Measurements from ENCODE around the gene PTPRM. TPM values are rescaled to one million over a fixed set of nuclear protein-coding genes. Genes with fewer than 3 reads are reported as not detected.

PTPRM gene
- total and polyA plus RNA-seq, 4 donors, result 9.2 to 23.0 (median 12.7) TPM

DNA sequence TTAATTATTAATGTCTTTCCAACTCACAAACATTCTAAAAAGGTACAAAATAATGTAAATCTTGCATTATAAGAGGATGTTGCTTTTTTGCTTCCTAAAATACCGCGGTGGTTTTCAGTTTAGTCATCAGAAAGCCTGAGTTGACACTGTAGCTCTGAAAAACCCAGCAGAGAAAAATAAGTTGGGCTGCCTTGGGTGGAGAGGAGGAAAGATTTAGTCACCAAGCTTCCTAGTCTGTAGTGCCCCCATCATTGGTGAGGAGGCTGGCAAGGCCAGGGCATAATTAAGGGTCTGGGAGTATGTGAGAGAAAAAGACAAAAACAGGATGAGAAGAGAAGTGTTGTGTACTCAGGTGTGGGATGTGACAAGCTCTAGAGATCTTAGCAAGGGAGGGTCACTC lies 5.7 kb downstream of the PTPRM start (continued):
- TF ChIP-seq NR2F2 (IDR thresholded peaks at IDR 0.05) (no peak), HNF4G (IDR thresholded peaks at IDR 0.05) (no peak), RXRA (IDR thresholded peaks at IDR 0.05) (no peak), SP1 (IDR thresholded peaks at IDR 0.05) (no peak), FOXA1 (IDR thresholded peaks at IDR 0.05) (no peak), FOXA2 (IDR thresholded peaks at IDR 0.05) (no peak), GABPA (IDR thresholded peaks at IDR 0.05 in 1 of 2, conservative IDR thresholded peaks at IDR 0.05 in 1 of 2) (no peak)
- TF ChIP-seq, protein P1, sequence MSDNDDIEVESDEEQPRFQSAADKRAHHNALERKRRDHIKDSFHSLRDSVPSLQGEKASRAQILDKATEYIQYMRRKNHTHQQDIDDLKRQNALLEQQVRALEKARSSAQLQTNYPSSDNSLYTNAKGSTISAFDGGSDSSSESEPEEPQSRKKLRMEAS (IDR thresholded peaks at IDR 0.05), result no peak
- TF ChIP-seq, protein P2, sequence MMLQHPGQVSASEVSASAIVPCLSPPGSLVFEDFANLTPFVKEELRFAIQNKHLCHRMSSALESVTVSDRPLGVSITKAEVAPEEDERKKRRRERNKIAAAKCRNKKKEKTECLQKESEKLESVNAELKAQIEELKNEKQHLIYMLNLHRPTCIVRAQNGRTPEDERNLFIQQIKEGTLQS (IDR thresholded peaks at IDR 0.05), result no peak

DNA sequence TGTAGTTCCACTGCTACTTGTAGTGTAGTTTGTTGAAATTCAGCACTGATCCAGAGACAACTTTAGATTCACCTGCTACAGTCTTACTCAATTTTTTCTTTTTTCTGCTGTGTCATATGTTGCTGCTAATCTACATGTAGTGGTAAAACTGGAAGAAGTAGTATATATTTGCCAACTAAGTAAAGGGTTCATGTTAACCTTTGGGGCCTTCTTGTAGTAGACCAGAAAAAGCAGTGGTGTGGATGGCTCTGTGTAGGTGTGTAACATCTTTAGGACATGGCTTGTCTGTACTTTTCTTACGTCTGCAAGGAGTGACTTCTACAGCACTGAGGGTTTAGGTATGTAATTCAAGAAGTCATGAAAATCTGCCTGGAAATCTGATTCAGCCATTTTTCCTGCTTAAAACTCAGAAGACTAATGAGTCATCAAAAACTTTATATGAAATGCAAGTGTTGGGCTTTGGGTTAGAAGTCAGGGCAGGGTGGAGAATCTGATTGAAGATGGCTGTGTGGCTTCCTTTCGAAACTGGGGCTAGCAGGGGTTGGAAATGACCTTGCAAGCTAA lies 8.4 kb downstream of the PTPRM start:
- no peak for DNase-seq (ENCODE audit: low spot score)
- no peaks in the 10 kb centered on the region for H3K9me3 ChIP-seq (ENCODE audit: control insufficient read depth in 4 of 4, low read length in 3 of 4)
- H3K36me3 ChIP-seq (ENCODE audit: control insufficient read depth in 4 of 4, insufficient read depth in 3 of 4, low read depth in 1 of 4, low read length in 3 of 4), result no peaks in the 10 kb centered on the region
- no peak overlapping the region for H3K9ac ChIP-seq (ENCODE audit: low read depth in 1 of 2, low read length in 2 of 2)
- no peaks in the 10 kb centered on the region for H3K27me3 ChIP-seq (ENCODE audit: control insufficient read depth in 4 of 4, insufficient read depth in 4 of 4, low read length in 3 of 4)
- H3K4me1 ChIP-seq (ENCODE audit: control insufficient read depth in 4 of 4, insufficient read depth in 4 of 4, low read length in 3 of 4), result no peaks in the 10 kb centered on the region
- no peak overlapping the region for H3K27ac ChIP-seq (ENCODE audit: low read depth in 1 of 2, low read length in 2 of 2)
- H3K4me3 ChIP-seq (ENCODE audit: low read depth in 1 of 3, low read length in 3 of 3), result no peak overlapping the region
- 87% methylated on average over 2 of the region's 2 CpGs for WGBS
- no peak for TF ChIP-seq FOXA1 (IDR thresholded peaks at IDR 0.05)
- TF ChIP-seq NR2F2 (IDR thresholded peaks at IDR 0.05), result no peak
- no peak for TF ChIP-seq HNF4A (conservative IDR thresholded peaks at IDR 0.05)
- TF ChIP-seq, protein P2 (IDR thresholded peaks at IDR 0.05), result no peak
- TF ChIP-seq, protein P3, sequence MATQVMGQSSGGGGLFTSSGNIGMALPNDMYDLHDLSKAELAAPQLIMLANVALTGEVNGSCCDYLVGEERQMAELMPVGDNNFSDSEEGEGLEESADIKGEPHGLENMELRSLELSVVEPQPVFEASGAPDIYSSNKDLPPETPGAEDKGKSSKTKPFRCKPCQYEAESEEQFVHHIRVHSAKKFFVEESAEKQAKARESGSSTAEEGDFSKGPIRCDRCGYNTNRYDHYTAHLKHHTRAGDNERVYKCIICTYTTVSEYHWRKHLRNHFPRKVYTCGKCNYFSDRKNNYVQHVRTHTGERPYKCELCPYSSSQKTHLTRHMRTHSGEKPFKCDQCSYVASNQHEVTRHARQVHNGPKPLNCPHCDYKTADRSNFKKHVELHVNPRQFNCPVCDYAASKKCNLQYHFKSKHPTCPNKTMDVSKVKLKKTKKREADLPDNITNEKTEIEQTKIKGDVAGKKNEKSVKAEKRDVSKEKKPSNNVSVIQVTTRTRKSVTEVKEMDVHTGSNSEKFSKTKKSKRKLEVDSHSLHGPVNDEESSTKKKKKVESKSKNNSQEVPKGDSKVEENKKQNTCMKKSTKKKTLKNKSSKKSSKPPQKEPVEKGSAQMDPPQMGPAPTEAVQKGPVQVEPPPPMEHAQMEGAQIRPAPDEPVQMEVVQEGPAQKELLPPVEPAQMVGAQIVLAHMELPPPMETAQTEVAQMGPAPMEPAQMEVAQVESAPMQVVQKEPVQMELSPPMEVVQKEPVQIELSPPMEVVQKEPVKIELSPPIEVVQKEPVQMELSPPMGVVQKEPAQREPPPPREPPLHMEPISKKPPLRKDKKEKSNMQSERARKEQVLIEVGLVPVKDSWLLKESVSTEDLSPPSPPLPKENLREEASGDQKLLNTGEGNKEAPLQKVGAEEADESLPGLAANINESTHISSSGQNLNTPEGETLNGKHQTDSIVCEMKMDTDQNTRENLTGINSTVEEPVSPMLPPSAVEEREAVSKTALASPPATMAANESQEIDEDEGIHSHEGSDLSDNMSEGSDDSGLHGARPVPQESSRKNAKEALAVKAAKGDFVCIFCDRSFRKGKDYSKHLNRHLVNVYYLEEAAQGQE (IDR thresholded peaks at IDR 0.05), result no peak

DNA sequence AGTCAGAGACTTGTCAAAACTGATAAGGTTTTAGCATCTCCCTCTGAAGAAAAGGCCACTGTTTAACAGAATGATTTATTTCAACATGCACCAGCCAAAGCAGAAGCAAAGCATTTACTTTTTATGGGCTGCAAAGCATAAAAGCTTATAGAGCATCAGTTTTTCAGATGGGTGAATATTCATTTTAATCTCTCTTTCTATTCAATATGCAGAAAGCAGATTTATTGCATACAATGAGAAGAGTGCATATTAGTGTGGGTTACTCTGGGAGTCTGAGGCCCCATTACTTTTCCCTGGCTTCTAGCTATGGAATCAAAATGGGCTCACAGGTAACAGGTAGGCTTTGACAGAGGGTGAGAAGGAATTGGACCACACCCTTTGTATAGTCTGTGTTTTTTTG lies 9.0 kb downstream of the PTPRM start:
- Histone ChIP-seq H3K4me1 (ENCODE audit: control insufficient read depth in 4 of 4, insufficient read depth in 4 of 4, low read length in 3 of 4) (no peaks in the 10 kb centered on the region), H3K27me3 (ENCODE audit: control insufficient read depth in 4 of 4, insufficient read depth in 4 of 4, low read length in 3 of 4) (no peaks in the 10 kb centered on the region), H3K9ac (ENCODE audit: low read depth in 1 of 2, low read length in 2 of 2) (no peak overlapping the region), H3K36me3 (ENCODE audit: control insufficient read depth in 4 of 4, insufficient read depth in 3 of 4, low read depth in 1 of 4, low read length in 3 of 4) (no peaks in the 10 kb centered on the region), H3K4me3 (ENCODE audit: low read depth in 1 of 3, low read length in 3 of 3) (no peak overlapping the region), H3K27ac (ENCODE audit: low read depth in 1 of 2, low read length in 2 of 2) (no peak overlapping the region), H3K9me3 (ENCODE audit: control insufficient read depth in 4 of 4, low read length in 3 of 4) (no peaks in the 10 kb centered on the region)
- TF ChIP-seq EGR1 (IDR thresholded peaks at IDR 0.05; ENCODE audit: low read depth in 2 of 2) (no peak), NR2F2 (IDR thresholded peaks at IDR 0.05) (no peak), HNF4G (IDR thresholded peaks at IDR 0.05) (no peak), TAF1 (conservative IDR thresholded peaks at IDR 0.05) (no peak), FOXA1 (IDR thresholded peaks at IDR 0.05) (no peak), GABPA (IDR thresholded peaks at IDR 0.05 in 1 of 2, conservative IDR thresholded peaks at IDR 0.05 in 1 of 2) (no peak), HNF4A (conservative IDR thresholded peaks at IDR 0.05) (no peak), YY1 (IDR thresholded peaks at IDR 0.05) (no peak), RXRA (IDR thresholded peaks at IDR 0.05) (no peak), JUND (IDR thresholded peaks at IDR 0.05) (no peak), SP1 (IDR thresholded peaks at IDR 0.05) (no peak)
- TF ChIP-seq, protein P1 (IDR thresholded peaks at IDR 0.05), result no peak
- TF ChIP-seq, protein P4, sequence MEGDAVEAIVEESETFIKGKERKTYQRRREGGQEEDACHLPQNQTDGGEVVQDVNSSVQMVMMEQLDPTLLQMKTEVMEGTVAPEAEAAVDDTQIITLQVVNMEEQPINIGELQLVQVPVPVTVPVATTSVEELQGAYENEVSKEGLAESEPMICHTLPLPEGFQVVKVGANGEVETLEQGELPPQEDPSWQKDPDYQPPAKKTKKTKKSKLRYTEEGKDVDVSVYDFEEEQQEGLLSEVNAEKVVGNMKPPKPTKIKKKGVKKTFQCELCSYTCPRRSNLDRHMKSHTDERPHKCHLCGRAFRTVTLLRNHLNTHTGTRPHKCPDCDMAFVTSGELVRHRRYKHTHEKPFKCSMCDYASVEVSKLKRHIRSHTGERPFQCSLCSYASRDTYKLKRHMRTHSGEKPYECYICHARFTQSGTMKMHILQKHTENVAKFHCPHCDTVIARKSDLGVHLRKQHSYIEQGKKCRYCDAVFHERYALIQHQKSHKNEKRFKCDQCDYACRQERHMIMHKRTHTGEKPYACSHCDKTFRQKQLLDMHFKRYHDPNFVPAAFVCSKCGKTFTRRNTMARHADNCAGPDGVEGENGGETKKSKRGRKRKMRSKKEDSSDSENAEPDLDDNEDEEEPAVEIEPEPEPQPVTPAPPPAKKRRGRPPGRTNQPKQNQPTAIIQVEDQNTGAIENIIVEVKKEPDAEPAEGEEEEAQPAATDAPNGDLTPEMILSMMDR (IDR thresholded peaks at IDR 0.05; ENCODE audit: low read depth, low read length, missing input control), result no peak
- TF ChIP-seq, protein P3 (IDR thresholded peaks at IDR 0.05), result no peak
- no peak for DNase-seq (ENCODE audit: low spot score)
